ENCODE measurements around the gene ANXA9.

ANXA9 gene

DNA sequence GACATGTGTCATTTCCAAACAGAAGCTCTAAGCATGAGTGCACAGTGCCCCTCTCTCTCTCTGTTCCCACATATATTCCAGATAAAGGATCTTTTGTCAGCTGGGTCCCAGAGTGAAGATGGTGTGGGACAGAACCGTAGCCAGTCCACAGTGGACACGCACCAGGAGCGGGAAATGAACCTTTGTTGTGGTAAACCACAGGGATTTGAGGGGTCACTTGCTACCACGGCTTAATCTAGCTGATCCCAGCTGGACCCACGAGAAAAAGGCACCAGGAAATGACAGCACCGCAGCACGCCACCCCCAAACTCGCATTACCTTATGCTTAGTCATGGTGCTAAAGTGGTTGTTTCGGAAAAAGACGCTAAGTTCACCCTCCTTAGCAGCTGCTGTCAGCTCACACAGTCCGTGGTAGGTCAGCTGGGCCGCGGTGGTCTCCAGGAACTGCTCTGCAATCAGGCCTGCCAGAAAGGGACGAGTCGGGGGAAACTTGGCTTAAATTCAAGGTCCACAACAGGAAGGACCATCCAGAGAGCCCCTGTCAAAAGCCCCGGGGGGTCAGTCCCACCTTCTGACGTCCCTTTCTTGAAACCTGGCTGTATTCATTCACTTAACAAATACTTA, 17.1 kb downstream of the ANXA9 start:
- H3K9me3 Mint-ChIP-seq, result no peaks in the 10 kb centered on the region
- H3K4me3 Mint-ChIP-seq, result no peak overlapping the region
- DNase-seq, result no peak
- H3K27ac Mint-ChIP-seq, result no peak overlapping the region
- H3K4me1 Mint-ChIP-seq, result peaks cover 31% of the 10 kb centered on the region
- H3K36me3 Mint-ChIP-seq (ENCODE audit: low read depth), result peaks cover 21% of the 10 kb centered on the region
- peaks cover 8% of the 10 kb centered on the region for H3K27me3 Mint-ChIP-seq (ENCODE audit: low read depth, poor library complexity)
- TF ChIP-seq, protein P1, sequence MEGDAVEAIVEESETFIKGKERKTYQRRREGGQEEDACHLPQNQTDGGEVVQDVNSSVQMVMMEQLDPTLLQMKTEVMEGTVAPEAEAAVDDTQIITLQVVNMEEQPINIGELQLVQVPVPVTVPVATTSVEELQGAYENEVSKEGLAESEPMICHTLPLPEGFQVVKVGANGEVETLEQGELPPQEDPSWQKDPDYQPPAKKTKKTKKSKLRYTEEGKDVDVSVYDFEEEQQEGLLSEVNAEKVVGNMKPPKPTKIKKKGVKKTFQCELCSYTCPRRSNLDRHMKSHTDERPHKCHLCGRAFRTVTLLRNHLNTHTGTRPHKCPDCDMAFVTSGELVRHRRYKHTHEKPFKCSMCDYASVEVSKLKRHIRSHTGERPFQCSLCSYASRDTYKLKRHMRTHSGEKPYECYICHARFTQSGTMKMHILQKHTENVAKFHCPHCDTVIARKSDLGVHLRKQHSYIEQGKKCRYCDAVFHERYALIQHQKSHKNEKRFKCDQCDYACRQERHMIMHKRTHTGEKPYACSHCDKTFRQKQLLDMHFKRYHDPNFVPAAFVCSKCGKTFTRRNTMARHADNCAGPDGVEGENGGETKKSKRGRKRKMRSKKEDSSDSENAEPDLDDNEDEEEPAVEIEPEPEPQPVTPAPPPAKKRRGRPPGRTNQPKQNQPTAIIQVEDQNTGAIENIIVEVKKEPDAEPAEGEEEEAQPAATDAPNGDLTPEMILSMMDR (IDR thresholded peaks at IDR 0.05), result no peak

DNA sequence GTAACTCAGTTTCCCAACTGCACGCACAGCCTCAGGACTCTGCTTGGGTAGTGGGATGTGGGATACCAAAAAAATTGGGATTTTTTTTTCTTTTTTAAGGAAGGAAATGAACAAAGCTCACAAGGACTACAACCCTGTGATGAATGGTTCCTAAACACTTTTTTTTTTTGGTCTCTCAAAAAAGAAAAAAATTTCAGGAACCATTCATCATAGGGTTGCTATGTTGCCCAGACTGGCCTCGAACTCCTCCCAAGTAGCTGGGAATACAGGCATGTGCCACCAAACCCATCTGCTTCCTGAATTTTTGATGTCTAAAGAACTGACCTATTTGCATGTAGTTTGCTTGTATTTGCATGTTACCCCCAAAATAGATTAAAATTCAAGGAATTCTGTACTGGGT, 17.8 kb downstream of the ANXA9 start:
- Mint-ChIP-seq H3K4me3 (no peak overlapping the region), H3K27ac (no peak overlapping the region), H3K4me1 (peaks cover 36% of the 10 kb centered on the region), H3K27me3 (ENCODE audit: low read depth, poor library complexity) (peaks cover 8% of the 10 kb centered on the region), H3K9me3 (no peaks in the 10 kb centered on the region), H3K36me3 (ENCODE audit: low read depth) (peaks cover 21% of the 10 kb centered on the region)
- no peak for DNase-seq
- TF ChIP-seq, protein P1 (IDR thresholded peaks at IDR 0.05), result no peak

DNA sequence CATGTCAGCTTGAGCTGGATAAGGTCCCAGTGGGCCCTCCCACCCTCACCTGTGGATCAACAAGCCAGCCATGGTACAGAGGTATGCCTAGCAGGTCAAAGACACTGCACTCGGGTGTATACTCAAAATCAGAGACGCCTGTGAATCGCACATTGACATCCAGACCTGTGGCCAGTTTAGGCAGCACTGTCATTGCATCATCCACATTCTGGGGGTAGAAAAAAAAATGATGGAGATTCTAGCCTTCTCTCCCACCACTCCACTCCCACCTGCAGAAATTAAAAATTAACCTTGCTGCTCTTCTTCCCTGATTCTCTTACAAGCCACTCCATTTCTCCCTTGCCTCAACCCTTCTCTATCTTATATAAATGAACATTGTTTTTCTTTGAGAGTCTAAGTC, 18.3 kb downstream of the ANXA9 start:
- no peak overlapping the region for H3K4me3 Mint-ChIP-seq
- TF ChIP-seq, protein P1 (IDR thresholded peaks at IDR 0.05), result no peak
- no peaks in the 10 kb centered on the region for H3K9me3 Mint-ChIP-seq
- no peak for DNase-seq
- H3K27ac Mint-ChIP-seq, result no peak overlapping the region
- H3K36me3 Mint-ChIP-seq (ENCODE audit: low read depth), result peaks cover 21% of the 10 kb centered on the region
- peaks cover 36% of the 10 kb centered on the region for H3K4me1 Mint-ChIP-seq
- peaks cover 8% of the 10 kb centered on the region for H3K27me3 Mint-ChIP-seq (ENCODE audit: low read depth, poor library complexity)

DNA sequence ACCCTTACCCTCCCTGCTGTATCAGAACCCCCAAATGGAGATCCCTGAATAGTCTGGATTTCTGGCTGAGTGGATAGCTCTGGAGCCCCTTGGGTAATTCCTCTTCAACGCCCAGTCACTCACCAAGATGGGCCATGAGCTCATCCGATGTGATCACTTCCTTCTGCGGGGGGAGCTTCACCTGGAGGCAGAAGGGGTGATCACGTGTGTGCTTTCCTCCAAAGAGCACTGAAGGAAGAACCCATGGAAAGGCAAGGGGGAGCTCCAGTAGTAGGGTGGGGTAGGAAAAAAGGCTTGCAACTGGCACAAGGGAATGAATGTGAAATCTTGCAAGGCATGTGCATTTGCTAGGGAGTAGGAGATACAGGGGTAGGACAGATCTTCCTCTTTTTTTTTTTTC, 19.5 kb downstream of the ANXA9 start:
- DNase-seq, result no peak
- Mint-ChIP-seq H3K4me3 (no peak overlapping the region), H3K9me3 (no peaks in the 10 kb centered on the region), H3K4me1 (peaks cover 43% of the 10 kb centered on the region), H3K27ac (no peak overlapping the region), H3K36me3 (ENCODE audit: low read depth) (peaks cover 21% of the 10 kb centered on the region), H3K27me3 (ENCODE audit: low read depth, poor library complexity) (peaks cover 2% of the 10 kb centered on the region)
- TF ChIP-seq, protein P1 (IDR thresholded peaks at IDR 0.05), result no peak

DNA sequence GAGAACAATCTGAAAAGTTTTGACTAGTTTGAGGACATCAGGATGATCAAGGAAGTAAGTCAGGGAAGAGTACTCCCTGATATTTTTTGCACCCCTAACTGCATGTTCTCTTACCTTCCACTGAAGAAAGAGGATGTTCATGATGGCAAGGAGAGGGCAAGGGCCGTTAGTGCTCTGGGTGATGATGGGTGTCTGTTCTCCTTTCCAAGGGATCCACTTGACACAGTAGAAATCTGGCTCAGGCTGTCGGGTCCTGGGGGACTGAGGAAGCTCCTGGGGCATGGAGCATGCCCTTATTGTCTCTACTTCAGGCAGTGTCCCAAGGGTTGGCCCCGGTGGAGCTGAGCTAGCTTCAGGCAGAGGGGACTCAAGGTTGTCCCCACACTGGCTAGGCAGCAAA, 20.0 kb downstream of the ANXA9 start:
- TF ChIP-seq, protein P1 (IDR thresholded peaks at IDR 0.05), result no peak
- Mint-ChIP-seq H3K4me3 (no peak overlapping the region), H3K4me1 (peaks cover 47% of the 10 kb centered on the region), H3K27me3 (ENCODE audit: low read depth, poor library complexity) (peaks cover 2% of the 10 kb centered on the region), H3K27ac (no peak overlapping the region), H3K9me3 (no peaks in the 10 kb centered on the region), H3K36me3 (ENCODE audit: low read depth) (peaks cover 21% of the 10 kb centered on the region)
- DNase-seq, result no peak

DNA sequence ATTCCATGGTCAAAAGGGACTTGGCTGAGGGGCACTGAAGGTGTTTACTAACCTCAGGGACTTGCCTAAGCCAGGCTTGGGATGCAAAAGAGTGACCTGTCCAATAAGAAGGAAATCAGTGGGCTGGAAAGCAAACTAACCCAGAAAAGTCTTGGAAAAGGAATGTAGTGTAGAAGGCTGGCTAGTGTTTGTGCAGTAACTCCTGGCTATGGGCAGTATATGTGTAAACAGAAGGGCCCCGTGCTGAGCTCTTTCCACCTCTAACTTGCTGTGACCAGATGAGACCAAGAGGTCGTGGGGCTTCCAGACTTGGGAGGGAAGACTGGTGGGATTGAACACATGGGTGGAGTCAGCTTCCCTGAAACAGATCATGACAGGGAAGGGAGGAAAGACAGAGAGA, 20.5 kb downstream of the ANXA9 start:
- peaks cover 21% of the 10 kb centered on the region for H3K36me3 Mint-ChIP-seq (ENCODE audit: low read depth)
- peaks cover 2% of the 10 kb centered on the region for H3K27me3 Mint-ChIP-seq (ENCODE audit: low read depth, poor library complexity)
- peak overlapping the region; percentile 47 for H3K27ac Mint-ChIP-seq
- no peaks in the 10 kb centered on the region for H3K9me3 Mint-ChIP-seq
- TF ChIP-seq, protein P1 (IDR thresholded peaks at IDR 0.05), result no peak
- peak overlapping the region; percentile 47 for H3K4me3 Mint-ChIP-seq
- H3K4me1 Mint-ChIP-seq, result peaks cover 53% of the 10 kb centered on the region
- no peak for DNase-seq
